Activated CD4-positive, CD25-positive, alpha-beta regulatory T cell treated with anti-CD3 and anti-CD28 coated beads, Interleukin-2, amount 50 U/mL, for 24 hours (primary cell): Measurements from ENCODE around the gene PDE6A.

Experiments
- ATAC-seq, 2 donors: fragments of 150-1000 bp; cut with Tn5 transposase; one replicate each; pipeline ENCODE4 v1.10.0; 2021; ENCODE audit warnings: mild to moderate bottlenecking in 1 of 2, moderate library complexity in 1 of 2

PDE6A gene

GRCh38 chr5:149924486-149924885 is 20.1 kb downstream of the PDE6A start:
- no peak for ATAC-seq

GRCh38 chr5:149922950-149923349 is 21.6 kb downstream of the PDE6A start:
- ATAC-seq: no peak

- no peak for ATAC-seq
Observed at GRCh38 chr5:149921597-149921996, 23.0 kb downstream of the PDE6A start.

- no peak for ATAC-seq
Observed at GRCh38 chr5:149917073-149917676, 27.4 kb downstream of the PDE6A start.

GRCh38 chr5:149916334-149917072 is 28.1 kb downstream of the PDE6A start:
- ATAC-seq: no peak

GRCh38 chr5:149915392-149916260 is 29.0 kb downstream of the PDE6A start:
- ATAC-seq: no peak

- ATAC-seq: no peak
Observed at GRCh38 chr5:149913436-149914419, 30.9 kb downstream of the PDE6A start.

GRCh38 chr5:149912226-149912871 is 32.2 kb downstream of the PDE6A start:
- no peak for ATAC-seq

GRCh38 chr5:149911031-149911430 is 33.6 kb downstream of the PDE6A start:
- no peak for ATAC-seq

GRCh38 chr5:149907828-149908227 is 36.8 kb downstream of the PDE6A start:
- no peak for ATAC-seq

GRCh38 chr5:149904977-149905376 is 39.6 kb downstream of the PDE6A start:
- no peak for ATAC-seq

- ATAC-seq: no peak
Observed at GRCh38 chr5:149904293-149904886, 40.2 kb downstream of the PDE6A start.

- no peak for ATAC-seq
Observed at GRCh38 chr5:149903404-149903803, 41.2 kb downstream of the PDE6A start.

GRCh38 chr5:149902177-149902576 is 42.4 kb downstream of the PDE6A start:
- ATAC-seq: no peak

- no peak for ATAC-seq
Observed at GRCh38 chr5:149901511-149901910, 43.1 kb downstream of the PDE6A start.

- no peak for ATAC-seq
Observed at GRCh38 chr5:149900390-149900789, 44.2 kb downstream of the PDE6A start.

- no peak for ATAC-seq
Observed at GRCh38 chr5:149898811-149899210, 45.8 kb downstream of the PDE6A start.

- no peak for ATAC-seq
Observed at GRCh38 chr5:149895416-149896345, 48.9 kb downstream of the PDE6A start.

- ATAC-seq: no peak
Observed at GRCh38 chr5:149894237-149894636, 50.4 kb downstream of the PDE6A start.

GRCh38 chr5:149893403-149893931 is 51.1 kb downstream of the PDE6A start:
- ATAC-seq: no peak
